GM12872 (cell line): Measurements from ENCODE around the gene MAST4.

Experiments
- CTCF ChIP-seq: IDR thresholded peaks from 3 replicates; pipeline ENCODE4 v1.5.1; 2011; ENCODE audit warnings: low read depth, mild to moderate bottlenecking, low read length, moderate library complexity; ENCODE audit not compliant: insufficient read depth

MAST4 gene

DNA sequence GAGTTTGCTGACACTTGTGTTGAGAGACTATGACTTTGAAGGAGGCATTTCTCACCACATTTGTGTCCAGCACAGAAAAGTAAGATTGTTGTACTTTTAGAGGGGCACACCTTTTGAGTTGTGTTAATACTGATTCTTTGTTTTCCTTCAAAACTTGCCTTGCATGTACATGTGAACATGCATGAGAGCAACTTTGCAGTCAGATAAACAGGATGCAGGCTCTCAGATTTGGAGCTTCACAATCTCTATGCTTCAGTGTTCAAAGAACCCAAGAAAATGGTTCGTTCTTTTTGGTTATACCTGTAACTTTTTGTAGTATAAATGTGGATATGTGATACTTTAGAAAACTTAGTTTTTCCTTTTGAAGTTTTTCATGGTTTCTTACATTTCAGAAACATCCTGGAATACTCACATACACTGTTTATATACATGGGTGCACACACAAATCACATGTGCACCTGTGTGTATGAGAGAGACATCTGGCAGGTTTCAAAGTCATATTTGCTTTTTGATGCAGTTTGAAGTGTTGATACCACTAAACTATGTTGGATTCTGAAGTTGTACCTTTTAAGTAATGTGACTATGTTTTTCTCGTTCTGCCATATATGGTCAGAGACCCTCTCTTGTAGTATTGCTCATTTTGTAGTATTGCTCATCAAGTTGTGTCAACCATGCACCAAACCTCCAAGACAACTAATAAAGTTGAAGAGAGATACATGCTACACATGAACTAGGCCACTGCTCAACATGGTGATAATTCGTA lies 409.7 kb downstream of the MAST4 start:
- TF ChIP-seq CTCF, result no peak

DNA sequence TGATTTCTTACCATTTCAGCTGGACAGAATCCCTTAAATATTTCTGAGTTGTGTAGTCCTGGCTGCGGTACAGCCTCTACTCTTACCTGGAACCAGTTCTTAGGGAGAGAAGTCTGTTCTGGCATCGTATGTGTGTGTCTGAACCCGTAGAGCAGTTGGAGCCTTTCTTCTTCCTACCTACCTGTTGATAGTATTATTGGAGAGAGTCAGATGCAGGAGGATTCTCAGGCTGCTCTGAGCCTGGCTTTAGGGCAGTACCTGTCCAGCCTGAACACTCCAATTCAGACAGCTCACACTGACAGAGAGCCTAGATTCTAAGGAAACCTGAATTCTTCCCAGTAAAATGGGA lies 410.3 kb downstream of the MAST4 start:
- TF ChIP-seq CTCF, result no peak

DNA sequence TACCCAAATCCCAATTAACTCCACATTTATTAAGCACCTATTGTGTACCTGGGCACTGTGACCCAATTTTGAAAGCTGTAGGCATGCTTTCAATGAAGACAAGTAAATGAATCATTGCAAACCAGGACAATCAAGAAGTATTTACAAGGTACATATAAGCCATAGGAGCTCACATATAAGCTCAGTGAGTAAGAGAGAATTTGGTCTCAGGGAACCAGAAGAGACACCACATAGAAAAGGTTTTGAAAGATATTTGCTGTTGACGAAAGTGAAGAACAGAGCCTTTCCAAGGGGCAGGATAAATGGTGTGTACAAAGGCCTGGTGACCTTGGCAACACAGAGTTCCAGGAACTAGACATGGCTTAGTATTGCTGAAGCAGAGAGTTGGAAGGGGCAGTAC lies 412.8 kb downstream of the MAST4 start:
- no peak for TF ChIP-seq CTCF

DNA sequence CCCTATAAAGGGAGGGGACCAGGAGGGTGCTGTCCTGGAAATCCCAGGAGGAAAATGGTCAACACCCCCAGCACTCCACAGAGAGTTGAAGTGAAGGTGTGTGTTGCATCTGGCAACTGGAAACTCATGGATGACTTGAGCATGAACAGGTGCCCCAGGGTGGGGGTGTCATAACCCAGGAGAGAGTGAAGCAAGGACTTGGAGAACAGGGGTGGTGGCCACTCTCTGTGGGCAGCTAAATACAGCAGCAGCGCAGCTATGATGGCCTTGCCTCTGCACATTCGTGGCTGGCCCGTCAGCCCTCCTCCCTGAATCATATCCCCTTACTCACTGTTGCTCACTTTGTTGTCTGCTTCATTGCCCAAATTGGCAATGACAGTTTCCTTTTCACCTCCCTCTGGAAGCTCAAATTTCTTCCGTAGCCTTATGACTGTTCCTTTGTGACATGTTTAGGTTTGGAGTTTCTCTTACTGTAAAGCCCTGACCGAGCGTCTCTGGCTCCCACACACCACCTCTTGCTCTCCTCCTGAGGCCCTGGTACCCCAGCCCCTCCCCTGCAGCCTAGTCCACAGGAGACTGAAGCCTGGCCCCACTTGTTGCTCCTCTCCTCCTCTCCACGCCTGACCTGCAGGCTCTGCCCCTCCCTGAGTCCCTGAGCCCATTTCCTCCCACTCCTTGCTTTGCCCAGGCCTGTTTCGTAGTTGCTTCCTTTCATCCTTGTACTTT lies 414.7 kb downstream of the MAST4 start:
- no peak for TF ChIP-seq CTCF

DNA sequence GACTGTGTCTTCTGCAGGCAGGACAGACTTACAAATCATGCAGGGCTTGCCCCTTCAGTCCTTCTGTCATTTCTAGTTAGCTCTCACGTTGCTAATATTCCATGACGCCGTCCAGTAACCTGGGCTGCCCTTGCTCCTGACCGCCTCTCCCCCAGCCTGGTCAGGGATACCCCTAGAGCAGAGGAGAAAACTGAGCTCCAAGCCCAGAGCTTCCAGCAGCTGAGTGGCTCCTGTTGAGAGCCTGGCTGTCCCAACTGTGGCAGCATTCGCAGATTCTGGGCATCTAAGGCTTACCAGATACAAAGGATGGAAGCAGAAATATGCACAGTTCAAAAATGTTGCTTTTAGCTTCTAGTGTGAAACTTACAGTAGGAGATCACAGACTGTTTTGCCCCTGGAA lies 415.2 kb downstream of the MAST4 start:
- TF ChIP-seq CTCF, result no peak

GRCh38 chr5:67012171-67012570 lies 416.0 kb downstream of the MAST4 start:
- no peak for TF ChIP-seq CTCF

DNA sequence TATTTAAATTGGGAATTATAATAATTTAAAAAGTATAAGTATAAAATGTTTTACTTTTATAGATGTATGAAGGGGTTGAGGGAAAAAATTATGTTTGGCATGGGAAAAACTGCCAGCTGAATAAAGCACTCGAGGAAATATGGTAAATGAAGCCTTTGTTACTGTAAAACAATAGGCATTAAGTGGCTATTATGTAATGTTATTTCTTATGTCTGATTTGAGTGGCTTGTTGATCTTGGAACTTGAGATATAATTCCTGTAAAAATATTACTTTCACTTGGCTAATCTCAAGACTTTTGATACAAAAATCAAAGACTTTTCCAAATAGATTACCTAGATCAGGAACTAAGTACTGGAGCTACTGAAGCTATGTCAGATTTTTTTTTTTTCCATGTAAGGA lies 417.5 kb downstream of the MAST4 start:
- TF ChIP-seq CTCF, result no peak
